A549 (cell line): ENCODE measurements around the gene TNFSF8. TPM values are rescaled to one million over a fixed set of nuclear protein-coding genes. Genes with fewer than 3 reads are reported as not detected.

Source experiments
- ATAC-seq, 2 experiments: fragments of 200-7000 bp in 1 of 2; fragments of >200 bp in 1 of 2; cut with Nextera tagmentation in 1 of 2; cut with Tn5 transposase in 1 of 2; 3 replicates each; pipeline versions ENCODE4 v1.8.0 to v1.9.1; 2018 to 2020; ENCODE audit warnings: mild to moderate bottlenecking in 1 of 2, moderate library complexity in 1 of 2
- CTCF ChIA-PET: fragments of 300-600 bp; sonication (Branson Sonifier 250); formaldehyde crosslinking; extraction: SDS; loops from one replicate; lab custom pipeline; 2021; ENCODE audit warnings: antibody characterized with exemption, inconsistent platforms; lab: Yijun Ruan, JAX
- POLR2A ChIA-PET: fragments of 350-600 bp; formaldehyde crosslinking; extraction: SDS; loops from one replicate; lab custom pipeline; 2021; ENCODE audit warnings: antibody characterized with exemption, inconsistent platforms; lab: Yijun Ruan, JAX
- DNase-seq, 2 experiments: peaks; one replicate each; pipeline versions ENCODE4 v3.0.0 to v3.0.0-alpha.2; 2011 to 2016; ENCODE audit warnings: low read depth in 1 of 2, low spot score in 1 of 2
- FAIRE-seq: peaks from 2 replicates; lab custom pipeline; 2011; peaks lifted over from hg19 to GRCh38; lab: Jason Lieb, UNC
- H3K27ac ChIP-seq, 2 experiments: fragments of >200 bp; sonication (Bioruptor Twin); formaldehyde crosslinking; 3 replicates each; pipeline ENCODE4 v1.5.1; 2016 to 2017
- H3K4me1 ChIP-seq: fragments of >200 bp; sonication (Bioruptor Twin); formaldehyde crosslinking; 3 replicates; pipeline ENCODE4 v1.6.1; 2016
- H3K4me2 ChIP-seq: fragments of >200 bp; sonication (Bioruptor Twin); formaldehyde crosslinking; 3 replicates; pipeline ENCODE4 v1.6.1; 2016
- H3K4me3 ChIP-seq: fragments of >200 bp; sonication (Bioruptor Twin); formaldehyde crosslinking; 3 replicates; pipeline ENCODE4 v1.5.1; 2016
- H3K9me3 ChIP-seq: fragments of >200 bp; sonication (Bioruptor Twin); formaldehyde crosslinking; 3 replicates; pipeline ENCODE4 v1.6.1; 2016
- CBX8 ChIP-seq: fragments of 200-600 bp; sonication (generic); IDR thresholded peaks from 2 replicates; pipeline ENCODE4 v1.6.1; 2016
- CEBPB ChIP-seq, 2 experiments: fragments of >200 bp in 1 of 2; sonication (Bioruptor Twin) in 1 of 2; formaldehyde crosslinking in 1 of 2; IDR thresholded peaks; 2 replicates each; pipeline ENCODE4 v1.6.1; 2012 to 2016
- CTCF ChIP-seq: fragments of >200 bp; sonication (Bioruptor Twin); formaldehyde crosslinking; IDR thresholded peaks from 3 replicates; pipeline ENCODE4 v1.5.1; 2016
- EHMT2 ChIP-seq: fragments of 200-600 bp; sonication (generic); IDR thresholded peaks from 2 replicates; pipeline ENCODE4 v1.6.1; 2016; ENCODE audit warnings: antibody characterized with exemption, low read depth, mild to moderate bottlenecking, moderate library complexity
- EP300 ChIP-seq, 2 experiments: fragments of >200 bp; sonication (Bioruptor Twin); formaldehyde crosslinking; IDR thresholded peaks; 2 replicates in 1 of 2; 3 replicates in 1 of 2; pipeline ENCODE4 v1.6.1; 2016 to 2017
- FOSB ChIP-seq: fragments of 250-450 bp; sonication (Bioruptor Pico); IDR thresholded peaks from 2 replicates; pipeline ENCODE4 v1.5.0; 2020; ENCODE audit warnings: mild to moderate bottlenecking, moderate library complexity
- FOXS1 ChIP-seq: fragments of 250-450 bp; sonication (Bioruptor Pico); IDR thresholded peaks from 2 replicates; pipeline ENCODE4 v1.5.0; 2020; ENCODE audit warnings: mild to moderate bottlenecking, moderate library complexity
- GATA3 ChIP-seq: IDR thresholded peaks from 2 replicates; pipeline ENCODE4 v1.6.1; 2012; ENCODE audit warnings: borderline replicate concordance
- HDAC2 ChIP-seq: fragments of 200-600 bp; sonication (generic); IDR thresholded peaks from 2 replicates; pipeline ENCODE4 v1.6.1; 2016
- HES2 ChIP-seq: fragments of >200 bp; sonication (Bioruptor Twin); formaldehyde crosslinking; IDR thresholded peaks from 2 replicates; pipeline ENCODE4 v1.6.1; 2016
- HEYL ChIP-seq: fragments of 250-450 bp; sonication (Bioruptor Pico); IDR thresholded peaks from 2 replicates; pipeline ENCODE4 v1.8.0; 2021; ENCODE audit warnings: mild to moderate bottlenecking, moderate library complexity
- HOXA7 ChIP-seq: fragments of 250-450 bp; sonication (Bioruptor Pico); IDR thresholded peaks from 2 replicates; pipeline ENCODE4 v1.5.0; 2020; ENCODE audit warnings: mild to moderate bottlenecking, moderate library complexity
- KDM1A ChIP-seq: fragments of 200-600 bp; sonication (generic); IDR thresholded peaks from 2 replicates; pipeline ENCODE4 v1.6.1; 2016; ENCODE audit warnings: low read depth, mild to moderate bottlenecking
- MAX ChIP-seq: IDR thresholded peaks from 2 replicates; pipeline ENCODE4 v1.6.1; 2012
- MAZ ChIP-seq: fragments of 150-350 bp; IDR thresholded peaks from 2 replicates; pipeline ENCODE4 v1.6.1; 2014; ENCODE audit warnings: antibody characterized with exemption, low read depth, low read length, borderline replicate concordance
- PBX3 ChIP-seq: IDR thresholded peaks from 2 replicates; pipeline ENCODE4 v1.6.1; 2012
- POLR2AphosphoS2 ChIP-seq: conservative IDR thresholded peaks from 2 replicates; pipeline ENCODE4 v1.6.1; 2012; ENCODE audit warnings: low read length, improper control_type of control experiment, inconsistent platforms
- RFX5 ChIP-seq: fragments of 450-650 bp; IDR thresholded peaks from 2 replicates; pipeline ENCODE4 v1.7.1; 2014; ENCODE audit warnings: antibody characterized with exemption, mild to moderate bottlenecking, moderate library complexity
- RNF2 ChIP-seq: fragments of 200-600 bp; sonication (generic); IDR thresholded peaks from 2 replicates; pipeline ENCODE4 v1.6.1; 2016; ENCODE audit warnings: low read depth, mild to moderate bottlenecking, antibody characterized with exemption, moderate library complexity, borderline replicate concordance
- TP53 ChIP-seq: fragments of 250-450 bp; sonication (Bioruptor Pico); IDR thresholded peaks from 2 replicates; pipeline ENCODE4 v1.5.0; 2021; ENCODE audit warnings: mild to moderate bottlenecking, moderate library complexity
- USF2 ChIP-seq: fragments of 450-650 bp; IDR thresholded peaks from 2 replicates; pipeline ENCODE4 v1.6.1; 2014; ENCODE audit warnings: antibody characterized with exemption
- ZFP36 ChIP-seq: fragments of 450-650 bp; IDR thresholded peaks from 2 replicates; pipeline ENCODE4 v1.6.1; 2014; ENCODE audit warnings: borderline replicate concordance; ENCODE audit not compliant: partially characterized antibody
- ZNF302 ChIP-seq: fragments of 250-450 bp; sonication (Bioruptor Pico); IDR thresholded peaks from 2 replicates; pipeline ENCODE4 v1.9.0; 2021; ENCODE audit warnings: inconsistent platforms, mild to moderate bottlenecking, moderate library complexity
- WGBS: methylation state at CpG from one replicate; pipeline ENCODE4 v1.1.6; 2017; ENCODE audit errors: missing lambda C conversion rate; 5-methylcytosine and 5-hydroxymethylcytosine counted together
- polyA plus RNA-seq, 4 experiments: library from polyadenylated mRNA; depleted of rRNA in 3 of 4; stranded (reverse); fragments of >200 nt; fragmentation: RNase III in 1 of 4; extraction: RNeasy Plus Mini Kit Qiagen cat#74134 plus additional on column Dnase treatment in 1 of 4; gene quantifications; 2 replicates in 3 of 4; 3 replicates in 1 of 4; pipeline ENCODE4 v1.2.3, GENCODE V29; 2011 to 2017

The TNFSF8 gene
- polyA plus RNA-seq, 2 of the 4 experiments (the other 2 are of a cell fraction), result not detected

GRCh38 chr9:114928136-114928535 lies 2.3 kb downstream of the TNFSF8 start:
- no peak overlapping the region for H3K27ac ChIP-seq
- no peak for TF ChIP-seq ZFP36
- no peak for TF ChIP-seq HDAC2
- no peak for TF ChIP-seq POLR2AphosphoS2
- TF ChIP-seq CBX8, result no peak
- TF ChIP-seq USF2, result no peak
- 81% methylated on average over 3 of the region's 3 CpGs for WGBS
- no peak overlapping the region for H3K4me3 ChIP-seq
- no peaks in the 10 kb centered on the region for H3K4me1 ChIP-seq
- no peak for ATAC-seq
- ChIA-PET POLR2A (no interaction called here), CTCF (interaction anchor here (0.8 to 2.6 kb wide), 4 partner anchors 18 to 246 kb away, joined by 3 to 13 read pairs (median 3); partner anchors contain the start of gene TEX48)
- FAIRE-seq, result no peak
- no peak overlapping the region for H3K4me2 ChIP-seq
- DNase-seq, result no peak
- H3K9me3 ChIP-seq, result no peaks in the 10 kb centered on the region

- POLR2A ChIA-PET, result no interaction called here
- no peak for ATAC-seq
- no peaks in the 10 kb centered on the region for H3K4me1 ChIP-seq
- H3K9me3 ChIP-seq, result no peaks in the 10 kb centered on the region
- CTCF ChIA-PET, result interaction anchor here (1.5 kb wide), 2 partner anchors 13 to 187 kb away, joined by 3 to 4 read pairs; no protein-coding TSS in a partner anchor
- WGBS, result 26% methylated on average over 2 of the region's 2 CpGs
- FAIRE-seq, result no peak
- no peak for DNase-seq
- H3K4me3 ChIP-seq, result no peak overlapping the region
- no peak for TF ChIP-seq FOXS1 (CRISPR knock-in tag)
- no peak for TF ChIP-seq PBX3
- no peak for TF ChIP-seq GATA3
- no peak for TF ChIP-seq MAZ
- TF ChIP-seq FOSB (CRISPR knock-in tag), result no peak
- no peak for TF ChIP-seq CTCF
- TF ChIP-seq CEBPB (IDR thresholded peaks at IDR 0.05), result no peak
- no peak for TF ChIP-seq MAX
- no peak for TF ChIP-seq HEYL (CRISPR knock-in tag)
- TF ChIP-seq EHMT2, result no peak
- no peak for TF ChIP-seq EP300 (IDR thresholded peaks at IDR 0.05)
- TF ChIP-seq HOXA7, result no peak
- no peak for TF ChIP-seq ZFP36
- TF ChIP-seq ZNF302 (CRISPR knock-in tag), result no peak
- no peak for TF ChIP-seq RFX5
- no peak for TF ChIP-seq RNF2
- TF ChIP-seq HES2, result no peak
- TF ChIP-seq KDM1A, result no peak
- TF ChIP-seq TP53, result no peak
- H3K4me2 ChIP-seq, result no peak overlapping the region
- H3K27ac ChIP-seq, result no peak overlapping the region
Measured at GRCh38 chr9:114925672-114926071, 4.7 kb downstream of the TNFSF8 start.
